MM.1S (cell line): ENCODE measurements around the gene FBLN2.

ENCODE experiments used
- DNase-seq: peaks from one replicate; pipeline ENCODE4 v3.0.0-alpha.2; 2015
- H2AFZ ChIP-seq: fragments of 300-600 bp; sonication (generic); 2 replicates; pipeline ENCODE4 v1.6.0; 2016; ENCODE audit warnings: antibody characterized with exemption, low read length
- H3F3A ChIP-seq: fragments of 300-600 bp; sonication (generic); 2 replicates; pipeline ENCODE4 v1.6.1; 2016; ENCODE audit warnings: mild to moderate bottlenecking, antibody characterized with exemption, low read length, moderate library complexity, mixed read lengths; ENCODE audit not compliant: insufficient read depth
- H3K27ac ChIP-seq: fragments of 300-600 bp; sonication (generic); 2 replicates; pipeline ENCODE4 v1.5.1; 2016; ENCODE audit warnings: mild to moderate bottlenecking, low read length
- H3K27me3 ChIP-seq: fragments of 300-600 bp; sonication (generic); replicated peaks from 2 replicates; pipeline ENCODE4 v1.6.0; 2016; ENCODE audit warnings: low read length; ENCODE audit not compliant: insufficient read depth
- H3K36me3 ChIP-seq: fragments of 300-600 bp; sonication (generic); replicated peaks from 2 replicates; pipeline ENCODE4 v1.6.1; 2016; ENCODE audit warnings: mild to moderate bottlenecking, low read length, mixed read lengths; ENCODE audit not compliant: insufficient read depth
- H3K4me1 ChIP-seq: fragments of 300-600 bp; sonication (generic); 2 replicates; pipeline ENCODE4 v1.6.1; 2016; ENCODE audit warnings: low read length, mixed read lengths
- H3K4me2 ChIP-seq: fragments of 300-600 bp; sonication (generic); 2 replicates; pipeline ENCODE4 v1.6.0; 2016; ENCODE audit warnings: low read depth, low read length
- H3K4me3 ChIP-seq: fragments of 300-600 bp; sonication (generic); 2 replicates; pipeline ENCODE4 v1.5.1; 2016; ENCODE audit warnings: low read length, mixed read lengths
- H3K79me2 ChIP-seq: fragments of 300-600 bp; sonication (generic); 2 replicates; pipeline ENCODE4 v1.6.1; 2016; ENCODE audit warnings: mixed run types, low read length, mixed read lengths
- H3K9ac ChIP-seq: fragments of 300-600 bp; sonication (generic); 2 replicates; pipeline ENCODE4 v1.6.1; 2016; ENCODE audit warnings: low read length, mixed read lengths
- H3K9me2 ChIP-seq: fragments of 300-600 bp; sonication (generic); replicated peaks from 2 replicates; pipeline ENCODE4 v1.6.1; 2016; ENCODE audit warnings: mild to moderate bottlenecking, low read length, mixed read lengths; ENCODE audit not compliant: insufficient read depth
- H3K9me3 ChIP-seq: fragments of 300-600 bp; sonication (generic); replicated peaks from 2 replicates; pipeline ENCODE4 v1.6.1; 2016; ENCODE audit warnings: mild to moderate bottlenecking, low read length, mixed read lengths; ENCODE audit not compliant: insufficient read depth
- H4K20me1 ChIP-seq: fragments of 300-600 bp; sonication (generic); 2 replicates; pipeline ENCODE4 v1.6.1; 2016; ENCODE audit warnings: mild to moderate bottlenecking, low read length, moderate library complexity, mixed read lengths; ENCODE audit not compliant: insufficient read depth
- CTCF ChIP-seq: fragments of 300-600 bp; sonication (generic); IDR thresholded peaks from 2 replicates; pipeline ENCODE4 v1.5.1; 2016; ENCODE audit warnings: antibody characterized with exemption, low read length, mixed read lengths
- EZH2 ChIP-seq: fragments of 300-600 bp; sonication (generic); optimal IDR thresholded peaks from 2 replicates; pipeline ENCODE3; 2017; ENCODE audit warnings: low read depth, mild to moderate bottlenecking, antibody characterized with exemption, low read length, mixed read lengths
- EZH2phosphoT487 ChIP-seq: fragments of 300-600 bp; sonication (generic); IDR thresholded peaks from 2 replicates; pipeline ENCODE4 v1.6.1; 2018; ENCODE audit warnings: antibody characterized with exemption, low read length

FBLN2 gene

GRCh38 chr3:13533885-13534301 lies 15.0 kb upstream of the FBLN2 start:
- no peak overlapping the region for H3K27ac ChIP-seq
- H3K36me3 ChIP-seq, result no peaks in the 10 kb centered on the region
- no peaks in the 10 kb centered on the region for H3K79me2 ChIP-seq
- H3K9ac ChIP-seq, result no peak overlapping the region
- no peaks in the 10 kb centered on the region for H3K9me3 ChIP-seq
- H3K27me3 ChIP-seq, result peaks cover 87% of the 10 kb centered on the region
- H3K4me3 ChIP-seq, result no peak overlapping the region
- TF ChIP-seq EZH2phosphoT487 (no peak), CTCF (no peak), EZH2 (no peak)
- no peak overlapping the region for H2AFZ ChIP-seq
- DNase-seq, result no peak
- H3F3A ChIP-seq, result no peaks in the 10 kb centered on the region
- no peaks in the 10 kb centered on the region for H4K20me1 ChIP-seq
- no peaks in the 10 kb centered on the region for H3K4me1 ChIP-seq
- H3K9me2 ChIP-seq, result no peaks in the 10 kb centered on the region
- H3K4me2 ChIP-seq, result no peak overlapping the region

GRCh38 chr3:13535526-13535875 lies 13.4 kb upstream of the FBLN2 start:
- H2AFZ ChIP-seq, result no peak overlapping the region
- DNase-seq, result no peak
- TF ChIP-seq CTCF (no peak), EZH2phosphoT487 (no peak), EZH2 (no peak)
- H3K4me1 ChIP-seq, result no peaks in the 10 kb centered on the region
- peaks cover 87% of the 10 kb centered on the region for H3K27me3 ChIP-seq
- H3K9me2 ChIP-seq, result no peaks in the 10 kb centered on the region
- H4K20me1 ChIP-seq, result no peaks in the 10 kb centered on the region
- no peaks in the 10 kb centered on the region for H3K79me2 ChIP-seq
- H3K9me3 ChIP-seq, result no peaks in the 10 kb centered on the region
- H3K27ac ChIP-seq, result no peak overlapping the region
- no peak overlapping the region for H3K9ac ChIP-seq
- H3K4me3 ChIP-seq, result no peak overlapping the region
- no peaks in the 10 kb centered on the region for H3F3A ChIP-seq
- no peak overlapping the region for H3K4me2 ChIP-seq
- no peaks in the 10 kb centered on the region for H3K36me3 ChIP-seq

GRCh38 chr3:13535905-13536304 lies 13.0 kb upstream of the FBLN2 start:
- Histone ChIP-seq H4K20me1 (no peaks in the 10 kb centered on the region), H2AFZ (no peak overlapping the region), H3K27me3 (peaks cover 87% of the 10 kb centered on the region), H3K9me2 (no peaks in the 10 kb centered on the region), H3K9me3 (no peaks in the 10 kb centered on the region), H3K9ac (no peak overlapping the region), H3K4me1 (no peaks in the 10 kb centered on the region), H3F3A (no peaks in the 10 kb centered on the region), H3K79me2 (no peaks in the 10 kb centered on the region), H3K4me2 (no peak overlapping the region), H3K4me3 (no peak overlapping the region), H3K27ac (no peak overlapping the region), H3K36me3 (no peaks in the 10 kb centered on the region)
- DNase-seq, result no peak
- TF ChIP-seq EZH2, result no peak
- no peak for TF ChIP-seq EZH2phosphoT487
- TF ChIP-seq CTCF, result no peak
